Glomerular visceral epithelial cell (primary cell): ENCODE data around the gene ZNF735.
"Not testable (repeated sequence)": the region's sequence is repeated elsewhere in the genome, so short reads cannot be mapped to it uniquely, and the experiment has no call there.

ENCODE experiments used
- DNase-seq: peaks from one replicate; pipeline ENCODE4 v3.0.0-alpha.2; 2016; ENCODE audit errors: extremely low spot score

Gene ZNF735

GRCh38 chr7:64206903-64207302 lies at the start of gene ZNF735:
TSS of gene ZNF735 (plus strand) at chr7:64207203. CDS start at chr7:64207203, 0 bp downstream.
- no peak for DNase-seq

GRCh38 chr7:64170974-64171373 lies 36.0 kb upstream of the ZNF735 start:
- not testable (repeated sequence) for DNase-seq

DNA sequence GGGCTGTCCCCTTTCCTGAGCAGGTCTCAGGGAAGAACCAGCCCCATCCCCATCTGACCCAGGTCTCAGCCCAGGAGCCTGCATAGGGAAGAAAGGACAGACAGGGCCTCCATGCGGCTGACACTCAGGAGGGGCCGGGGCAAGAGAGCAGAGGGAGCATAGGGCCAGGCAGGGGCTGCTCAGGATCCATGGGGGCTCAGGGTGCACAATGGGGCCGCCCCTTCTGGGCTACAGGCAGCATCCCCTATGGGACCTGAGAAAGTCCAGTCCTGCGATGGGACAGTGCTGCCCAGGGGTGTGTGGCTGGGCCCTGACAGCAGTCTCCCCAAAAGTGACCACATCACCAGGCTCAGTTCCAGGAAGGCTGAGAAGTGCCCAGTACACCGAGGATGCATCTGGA lies 32.7 kb upstream of the ZNF735 start:
- DNase-seq: no peak

DNA sequence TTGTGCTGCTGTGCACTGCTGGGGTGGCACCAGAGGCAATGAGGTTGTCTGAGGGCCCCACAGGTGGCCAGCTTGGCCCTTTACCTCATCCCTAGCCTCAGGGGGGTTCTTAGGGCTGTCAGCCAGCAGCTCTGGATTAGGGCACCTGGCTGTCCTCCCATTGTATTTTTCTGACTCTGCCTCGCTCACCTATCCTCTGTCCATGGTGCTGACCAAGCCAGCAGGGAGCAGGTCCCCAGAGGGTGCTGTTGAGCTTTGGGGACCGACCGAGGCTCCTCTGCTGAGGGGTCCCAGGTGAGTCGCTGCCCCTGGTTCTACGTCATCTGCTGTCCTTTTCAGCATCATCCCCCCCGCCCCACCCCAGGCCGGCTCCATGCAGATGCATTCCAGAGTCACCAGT lies 32.1 kb upstream of the ZNF735 start:
- no peak for DNase-seq

DNA sequence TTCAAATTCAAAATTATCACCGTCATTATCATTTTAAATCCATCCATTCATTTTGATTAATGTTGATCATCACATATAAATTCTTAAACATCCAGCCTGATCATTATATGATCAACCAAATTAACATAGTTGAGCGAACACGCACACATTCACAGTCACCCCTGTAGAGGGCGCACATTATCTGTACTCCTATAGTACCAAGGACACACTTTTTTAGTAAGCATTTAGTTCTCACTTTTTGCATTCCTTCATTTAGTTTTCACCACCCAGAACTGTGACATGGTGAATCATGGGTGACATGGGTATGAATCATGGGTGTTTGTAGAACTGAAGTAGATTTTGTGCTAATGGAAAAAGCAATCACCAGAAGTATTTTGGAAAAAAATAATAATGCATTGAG lies 26.0 kb upstream of the ZNF735 start:
- no peak for DNase-seq

- no peak for DNase-seq
Observed at GRCh38 chr7:64181586-64181985, 25.4 kb upstream of the ZNF735 start.

DNA sequence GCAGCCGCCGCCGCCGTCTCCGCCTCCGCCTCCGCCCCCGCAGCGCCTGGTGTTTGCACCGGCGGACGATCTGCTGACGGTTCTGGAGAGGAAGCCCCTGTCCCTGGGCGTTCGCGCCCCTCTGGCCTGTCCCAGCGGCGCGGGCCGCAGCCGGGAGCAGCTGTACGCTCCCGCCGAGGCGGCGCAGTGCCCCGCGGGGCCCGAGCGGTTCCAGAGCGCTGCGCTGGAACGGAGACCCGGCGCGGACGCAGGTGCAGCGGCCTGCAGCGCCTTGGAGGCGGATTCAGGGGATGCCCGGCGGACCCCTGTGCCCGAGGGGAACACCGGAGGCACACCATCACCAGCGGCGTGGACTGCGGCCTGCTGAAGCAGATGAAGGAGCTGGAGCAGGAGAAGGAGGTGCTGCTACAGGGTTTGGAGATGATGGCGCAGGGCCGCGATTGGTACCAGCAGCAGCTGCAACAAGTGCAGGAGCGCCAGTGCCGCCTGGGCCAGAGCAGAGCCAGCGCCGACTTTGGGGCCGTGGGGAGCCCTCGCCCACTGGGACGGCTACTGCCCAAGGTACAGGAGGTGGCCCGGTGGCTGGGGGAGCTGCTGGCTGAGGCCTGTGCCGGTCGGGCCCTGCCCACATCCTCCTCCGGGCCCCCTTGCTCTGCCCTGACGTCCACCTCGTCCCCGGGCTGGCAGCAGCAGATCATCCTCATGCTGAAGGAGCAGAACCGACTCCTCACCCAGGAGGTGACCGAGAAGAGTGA lies 24.8 kb upstream of the ZNF735 start:
- no peak for DNase-seq

DNA sequence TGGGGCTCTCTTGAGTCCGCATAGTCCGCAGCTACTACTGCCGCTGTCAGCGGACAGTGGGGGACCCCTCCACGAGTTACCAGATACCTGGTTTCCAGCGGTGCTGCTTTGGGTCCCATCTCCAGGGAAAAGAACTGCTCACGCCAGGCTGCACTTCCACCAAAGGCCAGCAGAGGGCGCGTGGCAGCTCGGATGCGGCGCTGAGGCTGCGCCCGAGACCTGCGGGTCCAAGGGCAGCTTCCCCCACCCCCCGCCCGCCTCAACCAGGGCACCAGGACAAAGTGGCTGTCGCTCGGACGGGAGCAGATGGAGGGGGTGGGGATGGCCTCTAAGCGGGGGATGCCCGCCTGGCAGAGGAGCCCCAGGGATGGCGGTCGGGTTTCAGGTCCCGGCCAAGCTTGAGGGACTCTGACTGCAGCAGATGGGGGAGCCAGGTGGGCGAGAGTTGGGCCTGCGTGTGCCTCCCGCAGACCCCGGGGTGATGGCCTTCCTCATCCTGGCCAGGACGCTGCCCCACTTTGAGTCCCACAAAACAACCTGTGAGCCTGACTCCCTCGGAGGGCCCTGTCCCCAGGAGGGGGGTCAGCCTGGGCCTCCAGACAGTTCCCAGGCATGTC lies 23.8 kb upstream of the ZNF735 start:
- DNase-seq: no peak

DNA sequence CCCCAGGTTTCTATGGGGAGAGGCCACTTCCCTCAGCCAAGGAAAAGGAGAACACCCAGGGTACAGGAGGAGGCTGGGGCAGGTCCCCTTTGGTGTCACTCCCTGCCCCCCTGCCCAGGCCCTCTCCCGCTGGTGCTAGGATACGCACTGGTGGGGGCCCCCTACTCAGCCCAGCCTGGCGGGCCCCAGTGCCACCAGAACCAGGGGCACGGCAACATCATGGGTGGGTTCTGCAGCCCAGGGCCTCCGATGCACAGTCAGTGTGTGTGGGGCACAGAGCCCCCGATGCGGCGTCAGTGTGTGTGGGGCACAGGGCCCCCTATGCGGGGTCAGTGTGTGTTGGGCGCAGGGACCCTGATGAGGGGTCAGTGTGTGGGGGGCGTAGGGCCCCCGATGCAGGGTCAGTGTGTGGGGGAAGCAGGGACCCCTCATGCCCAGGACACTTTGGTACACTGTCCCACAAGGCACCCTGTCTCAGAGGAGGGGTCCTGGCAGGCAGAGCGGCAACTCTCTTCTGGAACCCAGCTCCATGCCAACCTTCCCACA lies 23.1 kb upstream of the ZNF735 start:
- DNase-seq: no peak

DNA sequence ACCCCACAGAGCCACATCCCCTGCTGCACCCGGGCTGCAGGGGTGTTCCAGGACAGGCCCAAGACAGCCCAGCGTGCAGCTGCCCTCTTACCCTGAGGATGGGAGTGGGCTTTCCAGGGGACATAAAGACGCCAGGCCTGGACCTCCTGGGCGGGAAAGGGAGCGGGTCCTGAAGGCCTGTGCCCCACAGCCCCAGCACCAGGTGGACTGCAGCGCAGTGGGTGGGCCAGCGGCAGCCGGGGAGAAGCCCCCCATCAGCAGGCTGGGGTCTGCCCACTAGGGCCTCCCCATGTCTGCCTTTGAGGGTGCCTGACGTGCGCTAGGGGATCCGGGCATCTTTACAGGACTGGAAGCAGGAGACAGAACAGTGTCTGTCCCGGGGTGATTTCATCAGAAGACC lies 22.6 kb upstream of the ZNF735 start:
- DNase-seq: no peak

GRCh38 chr7:64187408-64187807 lies 19.6 kb upstream of the ZNF735 start:
- DNase-seq: no peak

DNA sequence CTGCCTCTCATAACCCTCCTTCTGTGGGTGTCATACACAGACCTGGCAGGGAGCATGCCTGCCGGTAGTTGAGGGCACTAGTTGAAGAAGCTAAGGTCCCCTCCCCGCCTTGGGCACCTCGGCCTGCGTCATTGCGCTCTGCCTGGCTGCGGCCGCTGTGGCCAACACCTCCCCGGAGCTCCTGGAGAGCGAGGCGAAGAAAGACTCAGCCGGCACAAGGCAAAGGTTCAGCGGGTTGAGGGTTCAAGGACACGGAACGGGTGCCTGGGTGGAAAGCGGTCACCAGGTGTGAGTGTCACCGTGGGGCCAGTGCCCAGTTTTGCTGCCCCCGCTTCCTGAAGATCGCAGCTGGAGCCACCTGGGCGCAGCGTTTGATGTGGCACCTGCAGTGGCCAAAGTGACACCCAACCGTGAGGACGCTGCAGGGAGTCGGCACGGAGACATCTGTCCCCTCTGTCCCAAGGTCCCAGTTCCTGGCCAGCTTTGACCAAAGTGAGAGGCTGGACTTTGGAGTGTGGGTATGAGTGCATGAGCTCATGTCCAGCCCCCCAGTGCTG lies 14.8 kb upstream of the ZNF735 start:
- DNase-seq: no peak

- DNase-seq: no peak
Observed at GRCh38 chr7:64192775-64193174, 14.2 kb upstream of the ZNF735 start.

- not testable (repeated sequence) for DNase-seq
Observed at GRCh38 chr7:64219710-64220298, 12.8 kb downstream of the ZNF735 start.

DNA sequence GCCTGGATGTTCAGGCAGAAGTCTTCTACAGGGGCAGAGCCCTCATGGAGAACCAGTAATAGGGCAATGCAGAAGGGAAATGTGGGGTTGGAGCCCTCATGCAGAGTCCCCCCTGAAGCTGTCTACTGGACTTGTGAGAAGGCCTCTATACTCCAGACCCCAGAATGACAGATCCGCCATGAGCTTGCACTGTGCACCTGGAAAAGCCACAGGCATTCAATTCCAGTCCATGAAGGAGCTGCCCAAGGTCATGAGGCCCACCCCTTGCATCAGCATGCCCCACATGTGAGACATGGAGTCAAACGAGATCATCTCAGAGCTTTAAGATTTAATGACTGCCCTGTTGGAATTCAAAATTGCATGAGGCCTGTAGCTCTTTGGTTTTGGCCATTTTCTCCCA lies 16.4 kb downstream of the ZNF735 start:
- DNase-seq: no peak

- DNase-seq: not testable (repeated sequence)
Observed at GRCh38 chr7:64228174-64228573, 21.2 kb downstream of the ZNF735 start, which contains the start of gene ZNF679. TSS of gene ZNF679 (plus strand) at chr7:64228474. CDS start at chr7:64249118, 20,644 bp downstream.

DNA sequence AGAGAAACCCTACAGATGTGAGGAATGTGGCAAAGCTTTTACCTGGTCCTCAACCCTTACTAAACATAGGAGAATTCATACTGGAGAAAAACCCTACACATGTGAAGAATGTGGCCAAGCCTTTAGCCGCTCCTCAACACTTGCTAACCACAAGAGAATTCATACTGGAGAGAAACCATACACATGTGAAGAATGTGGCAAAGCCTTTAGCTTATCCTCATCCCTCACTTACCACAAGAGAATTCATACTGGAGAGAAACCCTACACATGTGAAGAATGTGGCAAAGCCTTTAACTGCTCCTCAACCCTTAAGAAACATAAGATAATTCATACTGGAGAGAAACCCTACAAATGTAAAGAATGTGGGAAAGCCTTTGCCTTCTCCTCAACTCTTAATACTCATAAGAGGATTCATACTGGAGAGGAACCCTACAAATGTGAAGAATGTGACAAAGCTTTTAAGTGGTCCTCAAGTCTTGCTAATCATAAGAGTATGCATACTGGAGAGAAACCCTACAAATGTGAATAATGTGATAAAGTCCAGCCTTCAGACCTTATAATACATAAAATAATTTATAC lies 59.4 kb downstream of the ZNF735 start:
- no peak for DNase-seq
